HG03442 (cell line): ENCODE data around the gene RSBN1L.

Experiments used
- ATAC-seq: cut with Tn5 transposase; IDR thresholded peaks from one replicate; pipeline ENCODE4 v1.9.1; 2021; ENCODE audit warnings: mild to moderate bottlenecking, moderate library complexity; ENCODE audit not compliant: unreplicated experiment

RSBN1L gene

GRCh38 chr7:77799078-77799964 lies 103.1 kb downstream of the RSBN1L start:
- ATAC-seq, result no peak

- peak; percentile 14 for ATAC-seq
These were observed 103.9 kb downstream of the RSBN1L start for GRCh38 chr7:77800158-77800557.

GRCh38 chr7:77800730-77801129 lies 104.5 kb downstream of the RSBN1L start:
- no peak for ATAC-seq

- ATAC-seq, result no peak
These were observed 106.5 kb downstream of the RSBN1L start for GRCh38 chr7:77802557-77803405.

- ATAC-seq, result no peak
These were observed 110.2 kb downstream of the RSBN1L start for GRCh38 chr7:77806425-77806824.

DNA sequence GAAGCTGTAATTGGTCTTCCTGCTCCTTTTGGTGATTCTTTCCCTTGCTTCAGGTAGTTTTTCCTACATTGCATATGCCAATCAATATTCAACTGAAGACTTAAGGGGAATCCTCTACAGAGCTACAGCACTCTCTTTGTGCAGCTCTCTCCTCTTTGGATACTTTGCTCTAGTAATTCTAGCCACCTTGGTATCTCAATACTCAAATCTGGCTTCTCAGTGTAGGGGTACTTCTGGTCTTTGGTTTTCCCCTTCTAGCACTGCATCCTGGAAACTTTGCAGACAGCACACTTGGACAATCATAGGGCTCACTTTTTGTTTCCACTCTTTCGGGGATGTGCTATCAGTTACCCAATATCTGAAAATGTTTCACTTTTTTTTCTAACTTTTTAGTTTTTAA lies 112.3 kb downstream of the RSBN1L start:
- no peak for ATAC-seq

DNA sequence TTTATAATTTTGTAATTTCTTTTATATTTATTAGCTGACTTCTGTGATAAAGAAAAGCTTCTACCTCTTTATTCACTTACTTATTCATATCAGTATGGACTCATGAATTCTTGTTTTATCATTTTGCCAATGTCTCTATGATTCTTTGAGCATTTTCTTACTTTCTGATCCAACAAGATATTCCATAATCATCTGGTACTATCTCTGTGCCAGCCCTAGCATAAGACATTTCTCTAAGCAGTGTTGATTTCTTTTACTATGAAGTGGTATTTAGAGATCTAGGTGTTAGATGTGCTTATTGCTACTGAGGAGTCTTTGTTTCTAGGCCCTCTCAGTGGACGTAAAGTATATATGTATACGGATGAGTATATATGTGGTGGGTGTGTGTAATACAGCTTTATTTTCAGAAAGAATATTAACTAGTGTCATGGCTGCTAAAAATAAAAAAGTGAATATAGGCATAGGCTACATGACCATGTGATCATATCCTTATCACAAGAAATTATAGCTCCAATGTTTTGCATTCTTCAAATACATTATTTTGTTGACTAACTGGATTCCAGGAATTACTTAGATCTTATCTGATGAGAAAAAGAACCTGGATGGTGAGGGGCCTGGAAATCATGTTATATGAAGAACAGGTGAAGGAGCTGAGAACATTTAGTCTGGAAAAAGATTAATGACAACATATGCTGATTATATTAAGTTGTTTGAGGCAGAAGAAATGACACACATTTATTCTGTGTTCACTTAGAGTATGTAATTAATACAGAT lies 115.4 kb downstream of the RSBN1L start:
- no peak for ATAC-seq

DNA sequence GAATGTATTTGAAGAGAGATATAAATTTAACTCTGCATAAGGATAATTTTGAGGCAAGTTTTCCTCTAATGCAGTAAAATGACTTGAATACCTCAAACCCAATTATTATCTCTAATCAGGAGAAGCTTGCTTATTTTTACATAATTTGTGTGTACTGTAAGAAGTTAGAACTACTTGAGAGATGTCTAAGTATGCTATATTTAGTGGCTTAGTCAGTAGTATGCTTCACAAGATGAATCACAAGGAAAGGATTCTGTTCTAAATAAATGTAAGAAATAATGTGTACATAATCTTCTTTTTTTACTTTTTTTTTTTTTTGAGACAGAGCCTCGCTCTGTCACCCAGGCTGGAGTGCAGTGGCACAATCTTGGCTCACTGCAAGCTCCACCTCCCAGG lies 116.0 kb downstream of the RSBN1L start:
- ATAC-seq, result no peak

DNA sequence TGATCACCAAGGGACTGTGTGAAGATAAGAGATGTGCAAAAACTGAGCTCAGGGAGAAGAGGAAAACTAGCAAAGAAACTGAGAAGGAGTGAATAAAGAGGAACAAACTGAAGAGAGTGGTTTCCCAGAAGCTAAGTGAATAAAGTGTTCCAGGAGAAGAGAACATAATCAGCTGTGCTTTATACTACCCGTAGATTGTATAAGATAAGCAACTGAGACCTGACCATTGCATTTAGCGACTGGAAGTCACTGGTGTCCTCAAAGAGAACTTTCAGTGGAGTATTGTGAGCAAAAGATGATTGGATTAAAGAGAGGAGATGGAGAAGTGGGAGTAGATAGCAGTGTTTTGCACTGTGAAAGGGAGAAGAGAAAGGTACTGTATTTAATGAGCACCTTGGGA lies 116.9 kb downstream of the RSBN1L start:
- no peak for ATAC-seq

DNA sequence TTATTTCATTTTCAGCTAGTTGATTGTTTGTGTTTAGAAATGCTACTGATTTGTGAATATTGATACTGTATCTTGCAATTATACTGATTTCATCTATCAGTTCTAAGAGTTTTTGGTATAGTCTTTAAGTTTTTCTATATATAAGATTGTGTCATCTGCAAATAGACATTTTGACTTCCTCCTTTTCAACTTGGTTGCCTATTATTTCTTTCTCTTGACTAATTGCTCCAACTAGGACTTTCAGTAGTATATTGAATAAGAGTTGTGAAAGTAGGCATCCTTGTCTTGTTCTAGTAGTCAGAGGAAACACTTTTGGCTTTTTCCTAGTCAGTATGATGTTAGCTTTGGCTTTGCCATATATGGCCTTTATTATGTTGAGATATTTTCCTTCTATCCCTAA lies 122.8 kb downstream of the RSBN1L start:
- ATAC-seq, result no peak

DNA sequence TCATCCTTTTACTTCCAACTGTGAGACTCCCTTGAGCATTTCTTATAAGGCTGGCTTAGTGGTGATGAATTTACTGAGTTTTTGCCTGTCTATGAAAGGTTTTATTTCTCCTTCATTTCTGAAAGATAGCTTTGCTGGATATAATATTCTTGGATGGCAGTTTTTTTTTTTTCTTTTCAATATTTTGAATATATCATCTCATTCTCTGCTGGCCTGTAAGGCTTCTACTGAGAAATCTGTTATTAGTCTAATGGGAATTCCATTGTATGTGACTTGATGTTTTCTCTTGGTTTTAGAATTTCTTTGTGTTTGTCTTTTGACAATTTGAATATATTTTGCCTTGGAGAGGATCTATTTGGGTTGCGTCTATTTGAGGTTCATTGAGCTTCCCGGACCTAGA lies 124.7 kb downstream of the RSBN1L start:
- ATAC-seq, result no peak

- ATAC-seq, result no peak
These were observed 126.0 kb downstream of the RSBN1L start for GRCh38 chr7:77822269-77822668.

GRCh38 chr7:77823787-77824186 lies 127.5 kb downstream of the RSBN1L start:
- no peak for ATAC-seq

DNA sequence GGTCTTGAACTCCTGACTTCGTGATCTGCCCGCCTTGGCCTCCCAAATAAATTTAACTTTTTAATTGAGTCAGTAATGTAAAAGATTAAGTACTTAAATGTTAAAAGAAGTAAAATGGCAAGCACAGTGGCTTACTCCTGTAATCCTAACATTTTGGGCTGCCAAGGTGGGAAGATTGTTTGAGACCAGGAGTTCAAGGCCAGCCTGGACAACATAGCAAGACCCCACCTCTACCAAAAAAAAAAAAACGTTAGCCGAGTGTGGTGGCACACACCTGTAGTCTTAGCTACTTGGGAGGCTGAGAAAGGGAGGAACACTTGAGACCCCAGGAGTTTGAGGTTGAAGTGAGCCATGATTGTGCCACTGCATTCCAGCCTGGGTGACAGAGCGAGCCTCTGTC lies 128.4 kb downstream of the RSBN1L start:
- ATAC-seq, result no peak

DNA sequence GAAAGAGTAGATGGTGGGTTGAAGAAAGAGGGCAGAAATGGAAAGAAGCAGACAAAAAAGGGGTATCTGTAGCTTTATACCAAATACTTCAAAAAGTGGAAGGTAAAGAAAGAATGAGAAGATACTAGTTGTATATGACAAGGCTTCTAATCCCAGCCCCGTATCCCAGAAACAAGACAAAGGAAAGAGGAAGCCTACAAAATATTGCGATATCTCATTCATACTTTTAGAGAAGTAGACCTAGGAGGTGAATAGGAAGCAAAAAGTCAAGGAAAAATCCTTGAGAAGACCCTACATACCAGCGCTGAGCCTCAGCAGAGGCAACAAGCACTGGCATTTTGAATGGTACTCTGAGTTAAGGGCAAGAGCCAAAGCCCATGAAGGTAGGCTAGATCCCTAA lies 128.9 kb downstream of the RSBN1L start:
- ATAC-seq, result no peak

DNA sequence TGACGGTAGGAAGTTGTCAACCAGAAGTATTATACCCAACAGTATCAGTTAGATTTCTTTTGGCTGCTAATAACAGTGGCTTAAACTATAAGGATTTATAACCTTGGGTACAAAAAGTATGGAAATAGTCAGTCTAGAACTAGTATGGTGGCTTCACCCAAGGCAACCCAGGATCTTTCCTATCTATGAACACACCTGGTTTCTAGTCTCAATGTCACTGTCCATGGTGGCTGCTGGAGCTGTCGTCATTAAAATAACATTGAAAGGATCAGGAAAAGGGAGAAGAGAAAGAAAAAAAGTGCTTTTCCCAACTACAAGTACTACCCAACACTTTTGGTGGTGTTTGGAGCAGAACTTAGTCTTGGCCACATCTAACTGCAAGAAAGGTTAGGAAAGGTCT lies 130.0 kb downstream of the RSBN1L start:
- ATAC-seq, result no peak

- ATAC-seq, result no peak
These were observed 131.7 kb downstream of the RSBN1L start for GRCh38 chr7:77827999-77828398.

DNA sequence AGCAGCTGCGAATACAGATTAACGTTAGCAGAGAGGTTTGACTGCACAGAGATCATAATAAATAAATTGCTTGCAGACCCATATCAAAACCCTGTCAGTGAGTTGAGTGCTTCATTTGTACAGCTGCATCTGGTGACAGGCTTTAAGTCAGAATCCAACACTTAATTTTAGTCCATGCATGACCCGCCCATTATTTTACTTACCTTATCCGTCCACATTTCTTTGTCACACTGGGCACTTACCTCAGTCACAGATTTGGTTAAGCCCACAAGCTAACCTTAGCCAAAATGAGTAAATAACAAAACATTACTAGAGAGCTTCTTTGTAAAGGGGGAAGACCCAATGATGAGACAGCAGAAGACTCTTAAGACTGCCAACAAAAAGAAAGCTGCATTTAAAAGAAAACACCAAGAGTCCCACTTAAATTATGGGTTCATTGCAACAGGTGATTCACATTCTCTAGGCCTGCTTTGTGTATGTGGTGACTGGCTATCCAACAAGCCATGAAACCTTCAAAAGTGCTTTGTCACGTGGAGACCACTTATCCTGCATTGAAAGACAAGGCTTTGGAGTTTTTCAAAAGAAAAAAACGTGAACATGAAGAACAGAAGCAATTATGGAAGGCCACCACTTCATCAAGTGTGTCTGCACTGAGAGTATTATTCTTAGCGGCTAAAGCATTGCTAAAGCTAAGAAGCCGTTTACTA lies 134.5 kb downstream of the RSBN1L start:
- no peak for ATAC-seq

DNA sequence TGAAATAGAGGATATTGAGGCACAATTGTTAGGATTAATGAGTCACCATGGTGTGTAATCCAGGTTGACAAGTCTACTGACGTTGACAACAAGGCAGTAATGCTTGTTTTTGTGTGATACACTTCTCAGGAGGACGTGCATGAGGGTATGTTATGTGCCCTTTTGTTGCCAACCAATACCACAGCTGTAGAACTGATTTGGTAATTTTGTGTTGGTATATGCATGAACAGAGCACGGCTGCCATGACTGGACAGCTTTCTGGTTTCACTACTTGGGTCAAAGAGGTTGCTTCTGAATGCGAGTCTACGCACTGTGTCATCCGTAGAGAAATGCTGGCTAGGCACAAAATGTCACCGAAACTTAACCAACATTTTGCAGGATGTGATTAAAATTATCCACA lies 135.2 kb downstream of the RSBN1L start:
- ATAC-seq, result no peak

DNA sequence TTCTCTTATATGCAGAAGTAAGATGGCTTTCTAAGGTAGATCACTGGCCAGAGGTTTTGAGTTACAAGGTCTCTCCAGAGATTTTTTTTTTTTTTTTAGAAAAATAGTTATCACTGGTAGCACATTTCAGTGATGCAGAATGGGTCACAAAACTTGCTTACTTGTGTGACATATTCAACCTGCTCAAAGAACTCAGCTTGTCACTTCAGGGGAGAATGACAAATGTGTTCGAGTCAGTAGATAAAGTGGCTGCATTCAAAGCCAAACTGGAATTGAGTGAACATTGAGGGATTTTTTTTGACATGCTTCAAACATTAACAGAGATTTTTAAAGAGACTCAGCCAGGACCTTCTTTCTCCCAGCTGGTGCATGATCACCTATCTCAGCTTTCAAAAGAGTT lies 135.7 kb downstream of the RSBN1L start:
- no peak for ATAC-seq
